ENCODE results near the gene SYT1.

The SYT1 gene

GRCh38 chr12:78898416-78898815 lies 33.8 kb downstream of the SYT1 start:
- DNase-seq = no peak

GRCh38 chr12:78914859-78915331 lies 50.3 kb downstream of the SYT1 start:
- no peak for DNase-seq

DNA sequence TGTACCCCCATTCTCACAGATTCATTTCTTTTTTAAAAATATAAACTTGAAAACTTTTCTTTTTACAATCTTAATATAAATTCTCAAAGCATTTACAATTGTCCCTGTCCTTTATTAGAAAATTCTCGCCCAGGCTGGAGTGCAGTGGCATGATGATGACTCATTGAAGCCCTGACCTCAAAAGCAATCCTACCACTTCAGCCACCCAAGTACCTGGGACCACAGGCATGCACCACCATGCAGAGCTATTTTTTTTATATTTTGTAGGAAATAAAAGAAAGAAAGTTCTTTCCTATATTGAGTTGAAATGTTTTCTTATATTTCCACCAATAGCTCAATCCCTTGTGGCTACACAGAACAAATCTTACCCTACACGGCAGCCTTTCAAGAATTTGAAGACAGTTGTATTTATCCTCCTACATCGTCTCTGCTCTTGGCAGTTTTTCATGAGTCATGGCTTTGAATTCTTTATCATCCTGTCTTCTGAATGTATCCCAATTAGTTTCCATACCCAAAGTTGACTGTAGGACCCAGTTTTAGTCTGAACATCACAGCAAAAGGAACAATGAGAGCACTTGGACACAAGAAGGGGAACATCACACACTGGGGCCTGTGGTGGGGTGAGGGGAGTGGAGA lies 52.4 kb downstream of the SYT1 start:
- no peak for DNase-seq

GRCh38 chr12:78917513-78917912 lies 52.9 kb downstream of the SYT1 start:
- DNase-seq = no peak

DNA sequence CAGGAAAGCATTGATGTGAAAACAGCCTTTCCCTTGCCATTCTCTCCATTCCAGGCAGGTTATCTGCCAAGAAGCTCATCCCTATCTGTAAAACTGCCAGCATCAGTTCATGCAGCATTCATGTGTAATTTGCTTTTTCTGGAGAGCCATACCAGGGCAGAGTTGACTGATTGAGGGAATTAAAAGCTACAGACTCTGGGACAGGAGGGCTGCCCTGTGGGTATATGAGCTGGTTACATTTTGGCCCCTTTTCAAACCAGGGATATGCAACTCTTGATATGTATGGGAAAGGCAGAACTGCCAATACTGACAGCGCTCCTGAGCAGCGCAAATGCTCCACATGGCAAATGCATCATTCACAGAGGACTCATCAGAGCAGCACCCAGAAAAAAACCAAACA lies 53.7 kb downstream of the SYT1 start:
- DNase-seq = no peak

GRCh38 chr12:78928200-78929074 lies 63.9 kb downstream of the SYT1 start:
- DNase-seq = no peak

DNA sequence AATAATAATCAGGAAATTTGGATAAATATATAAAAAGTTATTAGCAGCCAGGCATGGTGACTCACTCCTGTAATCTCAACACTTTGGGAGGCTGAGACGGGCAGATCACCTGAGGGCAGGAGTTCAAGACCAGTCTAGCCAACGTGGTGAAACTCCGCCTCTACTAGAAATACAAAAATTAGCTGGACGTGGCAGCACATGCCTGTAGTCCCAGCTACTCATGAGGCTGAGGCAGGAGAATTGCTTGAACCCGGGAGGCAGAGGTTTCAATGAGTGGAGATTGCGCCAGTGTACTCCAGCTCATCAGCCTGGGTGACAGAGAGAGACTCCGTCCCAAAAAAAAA lies 64.5 kb downstream of the SYT1 start:
- no peak for DNase-seq

DNA sequence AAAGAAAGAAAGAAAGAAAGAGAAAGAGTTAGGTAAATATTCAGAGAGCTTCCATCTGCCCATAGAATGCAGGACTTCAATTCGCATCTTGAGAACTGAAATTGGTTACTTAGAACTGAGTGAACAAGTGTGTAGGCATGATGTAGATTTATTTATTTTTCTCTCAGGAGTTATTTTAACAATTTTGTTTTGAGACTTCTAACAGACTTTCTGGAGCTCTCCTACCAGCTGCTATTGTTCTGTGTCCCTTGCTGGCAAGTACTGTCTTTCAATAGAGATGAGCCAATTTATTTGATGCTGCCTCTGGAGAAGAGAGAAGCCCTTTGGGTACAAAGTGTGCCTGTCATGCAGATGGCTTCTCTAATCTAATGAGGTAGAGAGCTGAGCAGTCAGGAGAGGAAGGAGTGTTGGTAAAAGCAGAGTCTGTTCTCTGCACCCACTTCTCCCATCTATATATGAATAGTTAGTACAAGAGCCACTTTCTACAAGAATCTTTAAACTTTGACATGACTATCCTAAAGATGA lies 67.0 kb downstream of the SYT1 start:
- DNase-seq = no peak

DNA sequence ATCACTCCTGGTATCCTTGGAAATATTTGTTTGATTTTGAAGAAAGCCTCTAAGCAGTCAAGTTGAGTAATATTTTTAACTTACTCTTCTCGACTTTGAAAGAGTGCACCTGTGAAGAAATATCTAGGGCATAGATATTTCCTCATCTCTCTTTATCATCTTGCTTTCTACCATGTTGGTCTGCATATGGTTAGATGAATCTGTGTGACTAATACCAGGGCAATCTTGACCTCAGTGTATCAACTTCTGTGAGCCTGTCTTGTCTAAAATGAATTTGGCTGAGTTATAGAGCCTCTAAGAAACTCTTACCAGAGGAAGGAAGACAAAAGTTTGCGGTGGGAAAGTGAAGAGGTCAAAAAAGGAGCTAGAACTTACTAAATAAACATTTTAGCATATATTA lies 68.4 kb downstream of the SYT1 start:
- no peak for DNase-seq

DNA sequence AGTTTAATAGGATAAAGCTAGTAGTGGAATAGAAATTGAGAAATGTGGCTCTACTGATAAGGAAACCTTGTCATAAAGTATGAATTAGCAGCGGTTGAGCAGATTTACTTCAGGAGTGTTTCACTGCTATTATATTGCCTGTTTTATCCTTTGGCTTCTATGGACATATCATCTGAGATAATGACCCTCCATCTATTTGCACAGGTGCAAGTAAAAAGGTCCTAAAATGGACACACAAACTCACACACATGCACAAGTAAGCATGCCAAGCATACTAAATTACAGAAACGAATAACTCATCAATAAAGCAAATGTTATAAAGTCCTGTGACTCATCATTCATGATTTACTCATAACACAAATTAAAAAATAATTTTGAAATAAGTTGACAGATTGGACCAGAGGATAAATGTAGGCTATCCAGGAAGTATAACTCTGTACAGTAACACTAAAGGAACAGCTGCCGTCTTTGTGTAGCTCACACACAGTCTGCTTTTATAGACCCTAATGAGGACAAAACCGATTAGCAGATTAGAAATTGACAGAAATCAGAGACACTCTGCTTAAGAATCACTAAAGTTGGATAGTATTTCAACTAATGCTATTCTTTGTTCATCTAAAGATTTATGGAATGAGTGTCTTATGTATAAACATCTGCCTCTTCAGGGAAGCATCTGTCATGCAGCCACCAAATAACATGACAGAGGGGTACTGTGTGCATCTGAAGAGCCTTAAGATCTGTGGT lies 73.9 kb downstream of the SYT1 start:
- DNase-seq = no peak

DNA sequence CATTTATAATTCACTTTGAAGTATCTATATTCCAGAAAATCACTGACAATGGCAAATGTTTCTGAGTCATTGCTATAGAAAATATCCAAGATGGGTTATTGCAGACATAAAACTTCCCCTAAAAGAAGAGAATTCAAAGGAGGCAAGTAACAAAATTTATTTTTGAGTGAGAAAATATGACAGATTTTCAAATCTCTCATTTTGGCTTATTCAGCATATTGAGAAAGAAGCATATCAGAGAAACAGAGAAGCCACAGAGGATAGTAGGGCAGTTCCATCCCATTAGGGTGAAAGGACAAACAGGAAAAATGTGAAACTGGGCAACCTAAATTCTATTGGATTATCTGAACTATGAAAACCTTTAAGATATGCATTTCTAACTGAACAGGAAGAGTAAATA lies 85.0 kb downstream of the SYT1 start:
- DNase-seq = no peak

DNA sequence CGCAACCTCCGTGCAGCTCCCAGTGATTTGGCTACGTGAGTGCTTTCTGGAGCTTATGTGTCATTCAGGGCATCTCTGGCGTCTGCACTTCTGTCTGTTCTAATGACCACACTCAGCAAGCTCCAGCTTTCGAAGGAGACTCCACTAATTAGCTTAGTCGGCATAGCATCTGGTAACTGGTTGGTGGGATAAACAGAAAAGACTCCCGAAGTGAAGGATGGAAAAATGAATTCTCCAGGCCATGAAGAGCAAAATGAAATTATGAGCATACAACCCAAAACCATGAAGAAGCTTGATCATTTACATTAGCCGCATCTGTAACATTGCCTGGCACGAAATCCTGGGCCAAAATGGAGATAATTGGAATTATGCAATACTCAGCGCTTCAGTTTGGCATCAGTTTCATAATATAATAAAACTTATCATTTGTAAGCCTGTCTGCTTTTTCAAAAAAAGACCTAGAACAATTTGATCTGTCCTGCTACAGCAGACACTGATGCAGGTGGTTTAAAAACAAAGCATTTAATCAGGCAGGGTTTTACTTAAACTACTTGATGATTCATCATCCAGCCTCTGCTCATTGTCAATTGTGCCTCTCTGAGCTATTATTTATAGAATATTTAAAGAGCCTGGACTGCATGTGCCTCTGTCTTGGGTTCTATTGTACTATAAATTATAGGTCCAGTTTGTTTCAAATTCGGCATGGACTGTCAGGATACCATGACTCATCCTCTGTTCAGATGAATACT lies 87.4 kb downstream of the SYT1 start:
- DNase-seq = no peak

DNA sequence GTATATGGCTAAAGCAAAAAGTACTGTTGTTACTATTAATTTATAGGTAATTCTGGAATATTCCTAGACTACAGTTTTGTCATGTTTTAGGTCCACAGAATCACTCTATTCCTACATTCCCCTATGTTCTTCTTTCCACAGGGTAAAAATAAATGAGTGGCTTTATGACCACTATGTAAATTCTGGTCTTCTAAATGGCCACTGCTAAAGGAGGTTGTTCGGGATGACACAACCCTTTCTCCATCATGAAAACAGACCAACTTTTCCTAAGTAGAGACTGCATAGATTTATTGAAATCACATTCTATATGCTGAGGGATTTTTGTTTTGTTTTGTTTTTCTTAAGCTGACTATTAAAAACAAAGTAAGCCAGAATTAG lies 88.0 kb downstream of the SYT1 start:
- no peak for DNase-seq

DNA sequence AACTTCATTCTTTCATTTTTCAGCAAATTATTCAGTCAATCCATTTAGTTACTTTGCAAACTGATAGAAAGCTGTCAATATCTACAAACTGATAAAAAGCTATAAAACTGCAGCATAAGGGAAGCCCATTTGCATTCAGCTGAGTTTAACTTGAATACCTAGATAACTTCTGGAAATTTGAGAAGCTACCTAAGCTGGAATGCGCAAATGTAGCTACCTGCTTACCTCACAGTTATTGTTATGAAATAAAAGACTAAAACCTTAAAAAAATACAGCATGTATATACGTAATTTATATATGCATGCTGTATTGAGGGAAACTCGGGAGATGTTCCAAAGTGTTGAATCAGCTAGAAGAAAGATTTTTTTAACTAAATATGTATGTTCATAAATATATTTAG lies 94.4 kb downstream of the SYT1 start:
- DNase-seq = no peak

GRCh38 chr12:78959556-78959955 lies 95.0 kb downstream of the SYT1 start:
- DNase-seq = no peak

- no peak for DNase-seq
These were observed 96.6 kb downstream of the SYT1 start for GRCh38 chr12:78961171-78961570.

GRCh38 chr12:78963439-78964227 lies 99.1 kb downstream of the SYT1 start:
- DNase-seq = no peak

DNA sequence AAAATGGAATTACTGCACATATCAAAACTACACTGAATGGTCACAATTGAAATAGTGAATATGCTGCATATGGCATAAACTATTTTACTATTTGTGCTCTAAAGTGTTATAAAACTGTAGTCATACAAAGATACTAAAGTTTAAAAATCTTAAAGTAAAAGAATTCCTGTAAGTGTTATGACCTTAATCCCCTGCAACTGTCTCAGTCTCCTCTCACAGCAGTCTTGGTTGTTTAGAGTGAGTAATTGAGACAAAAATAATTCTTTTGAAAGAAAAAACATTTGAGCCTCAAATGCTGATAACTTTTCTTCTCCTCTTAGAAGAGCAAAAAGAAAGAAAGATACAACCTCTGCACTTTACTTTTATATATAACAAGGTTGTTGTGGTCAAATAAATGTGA lies 99.9 kb downstream of the SYT1 start:
- DNase-seq = no peak

DNA sequence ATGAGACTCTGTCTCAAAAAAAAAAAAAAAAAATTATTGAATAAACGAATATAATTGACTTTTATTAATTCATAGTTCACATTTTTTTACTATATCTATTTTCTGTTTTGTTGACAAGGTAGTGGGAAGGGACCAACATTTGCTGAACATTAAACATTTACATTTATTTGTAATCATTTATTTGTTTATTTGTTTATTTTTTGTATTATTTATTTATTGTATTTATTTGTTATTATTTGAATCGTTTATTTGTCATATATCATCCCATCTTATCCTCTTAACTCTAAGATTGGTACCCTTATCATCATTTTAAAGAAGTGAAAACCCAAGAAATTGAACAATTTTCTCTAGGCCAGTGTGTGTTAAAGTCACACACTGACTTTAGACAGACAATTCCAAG lies 101.5 kb downstream of the SYT1 start:
- DNase-seq = no peak

DNA sequence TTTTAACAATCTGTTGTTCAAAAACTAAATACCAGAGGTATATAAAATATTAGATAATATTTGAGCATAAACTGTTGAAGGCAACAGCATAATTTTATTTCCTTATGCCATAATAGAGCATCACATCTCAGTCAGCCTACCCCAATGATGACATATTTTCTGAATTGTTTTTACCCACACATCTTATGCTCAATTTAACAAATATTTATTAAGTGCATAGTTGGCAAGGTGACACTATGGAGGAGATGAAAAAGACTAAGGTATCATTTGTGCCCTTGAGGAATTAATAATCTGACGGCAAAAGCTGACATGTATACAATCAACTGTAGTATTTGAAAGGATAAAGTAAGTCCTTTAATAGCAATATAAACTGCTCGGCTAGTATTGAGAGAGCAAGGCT lies 102.4 kb downstream of the SYT1 start:
- no peak for DNase-seq

- no peak for DNase-seq
These were observed 103.7 kb downstream of the SYT1 start for GRCh38 chr12:78968226-78968625.

- DNase-seq = no peak
These were observed 105.5 kb downstream of the SYT1 start for GRCh38 chr12:78970041-78970440.
